AG04449 (cell line): Measurements from ENCODE around the gene CIAPIN1.
A peak's percentile ranks its signal among the peaks of the same experiment; 100 is the strongest.

ENCODE experiments used
- CTCF ChIA-PET: fragments of 350-600 bp; formaldehyde crosslinking; extraction: SDS; loops from one replicate; lab custom pipeline; 2021; ENCODE audit warnings: antibody characterized with exemption; lab: Yijun Ruan, JAX
- POLR2A ChIA-PET: fragments of 400-600, 350-600 bp; formaldehyde crosslinking; extraction: SDS; loops from one replicate; lab custom pipeline; 2020; ENCODE audit warnings: antibody characterized with exemption, inconsistent platforms; lab: Yijun Ruan, JAX
- DNase-seq: peaks from one replicate; pipeline ENCODE4 v3.0.0-alpha.2; 2010; ENCODE audit warnings: low read depth, low spot score
- H3K4me3 ChIP-seq: 2 replicates; pipeline ENCODE4 v1.5.1; 2011; ENCODE audit warnings: low read depth, mild to moderate bottlenecking, control low read depth, low read length
- CTCF ChIP-seq: IDR thresholded peaks from one replicate; pipeline ENCODE4 v1.5.1; 2011; ENCODE audit warnings: mild to moderate bottlenecking, moderate library complexity, low read length, control low read depth, inconsistent platforms; ENCODE audit not compliant: insufficient read depth; ENCODE audit errors: missing control alignments

The CIAPIN1 gene

GRCh38 chr16:57469046-57469445 is 21.9 kb upstream of the CIAPIN1 start:
- DNase-seq: no peak
- H3K4me3 ChIP-seq: no peak overlapping the region
- ChIA-PET POLR2A (no interaction called here), CTCF (no interaction called here)
- TF ChIP-seq CTCF: no peak

GRCh38 chr16:57468346-57468745 is 21.2 kb upstream of the CIAPIN1 start:
- CTCF ChIA-PET: interaction anchor here (5.3 kb wide), 1 partner anchor 51 kb away, joined by 40 read pairs; no protein-coding TSS in a partner anchor

GRCh38 chr16:57464523-57464922 is 17.3 kb upstream of the CIAPIN1 start:
- POLR2A ChIA-PET: interaction anchor here (1.1 kb wide), 1 partner anchor 17 kb away, joined by 4 read pairs; the partner anchor contains the start of genes CIAPIN1 and COQ9
- DNase-seq: no peak
- CTCF ChIA-PET: interaction anchor here (1.1 to 10.8 kb wide), 5 partner anchors 11 to 54 kb away, joined by 3 to 161 read pairs (median 40); partner anchors contain the start of genes CIAPIN1 and COQ9
- no peak overlapping the region for H3K4me3 ChIP-seq
- TF ChIP-seq CTCF: no peak

More at GRCh38 chr16:57468346-57468745, 21.2 kb upstream of the CIAPIN1 start:
- H3K4me3 ChIP-seq: no peak overlapping the region
- no peak for TF ChIP-seq CTCF
- DNase-seq: no peak
- POLR2A ChIA-PET: no interaction called here

GRCh38 chr16:57462978-57463362 is 15.8 kb upstream of the CIAPIN1 start:
- ChIA-PET CTCF (interaction anchor here (0.6 to 10.8 kb wide), 26 partner anchors 13 to 272 kb away, joined by 3 to 161 read pairs (median 6); partner anchors contain the start of genes CIAPIN1, COQ9 and DOK4), POLR2A (interaction anchor here (1.0 to 1.6 kb wide), 6 partner anchors 8 to 57 kb away, joined by 3 to 13 read pairs (median 4); partner anchors contain the start of genes CIAPIN1 and COQ9)
- peak overlapping the region; percentile 69 for H3K4me3 ChIP-seq
- no peak for TF ChIP-seq CTCF
- no peak for DNase-seq

- peak within 1 kb of the TSS; percentile 69 for H3K4me3 ChIP-seq
- peak; percentile 12 for DNase-seq
- peak; percentile 94 for TF ChIP-seq CTCF
- POLR2A ChIA-PET: interaction anchor here (1.0 to 1.6 kb wide), 6 partner anchors 9 to 57 kb away, joined by 3 to 13 read pairs (median 4); partner anchors contain the start of genes CIAPIN1 and COQ9
- CTCF ChIA-PET: interaction anchor here (0.6 to 10.8 kb wide), 30 partner anchors 13 to 273 kb away, joined by 3 to 161 read pairs (median 4); partner anchors contain the start of genes CIAPIN1, COQ9 and DOK4
These were observed 15.2 kb upstream of the CIAPIN1 start, which contains the start of gene POLR2C for GRCh38 chr16:57462209-57462977. TSS of gene POLR2C (plus strand) at chr16:57462679. CDS start at chr16:57462725, 46 bp downstream.

GRCh38 chr16:57452021-57452420 is 4.8 kb upstream of the CIAPIN1 start:
- no peak overlapping the region for H3K4me3 ChIP-seq
- ChIA-PET CTCF (interaction anchor here (12.1 kb wide), 1 partner anchor 11 kb away, joined by 141 read pairs; the partner anchor contains the start of gene POLR2C), POLR2A (no interaction called here)
- TF ChIP-seq CTCF: no peak
- DNase-seq: no peak
